MCF 10A (cell line): Measurements from ENCODE around the gene PACSIN1. TPM values are rescaled to one million over a fixed set of nuclear protein-coding genes. Genes with fewer than 3 reads are reported as not detected.

Experiments
- BruUV-seq: library from RNA; stranded (reverse); fragments of 400-500 nt; replicated peaks from 2 replicates; lab custom pipeline; 2021; lab: Mats Ljungman, UMichigan
- CTCF ChIA-PET: fragments of 300-600 bp; sonication (Branson Sonifier 250); formaldehyde crosslinking; extraction: SDS; loops from one replicate; lab custom pipeline; 2021; ENCODE audit warnings: antibody characterized with exemption, inconsistent platforms; lab: Yijun Ruan, JAX
- POLR2A ChIA-PET: fragments of 300-600, 350-650 bp; sonication (Branson Sonifier 250); formaldehyde crosslinking; extraction: SDS; loops from one replicate; lab custom pipeline; 2020; ENCODE audit warnings: antibody characterized with exemption, inconsistent platforms; lab: Yijun Ruan, JAX
- DNase-seq: peaks from one replicate; pipeline ENCODE4 v3.0.0-alpha.2; 2018; ENCODE audit not compliant: unreplicated experiment
- H3K27ac Mint-ChIP-seq: one replicate; pipeline ENCODE4 v1.8.0; 2022; ENCODE audit warnings: mild to moderate bottlenecking, low read depth, mixed read lengths; ENCODE audit not compliant: unreplicated experiment
- H3K27me3 Mint-ChIP-seq: one replicate; pipeline ENCODE4 v1.8.0; 2022; ENCODE audit warnings: mixed read lengths; ENCODE audit not compliant: insufficient read depth, unreplicated experiment
- H3K36me3 Mint-ChIP-seq: one replicate; pipeline ENCODE4 v1.8.0; 2022; ENCODE audit warnings: mild to moderate bottlenecking, moderate library complexity, mixed read lengths; ENCODE audit not compliant: insufficient read depth, unreplicated experiment
- H3K4me1 Mint-ChIP-seq: one replicate; pipeline ENCODE4 v1.8.0; 2022; ENCODE audit warnings: mixed read lengths; ENCODE audit not compliant: insufficient read depth, unreplicated experiment
- H3K4me3 Mint-ChIP-seq: one replicate; pipeline ENCODE4 v1.8.0; 2022; ENCODE audit warnings: mild to moderate bottlenecking, moderate library complexity, mixed read lengths; ENCODE audit not compliant: unreplicated experiment
- H3K9me3 Mint-ChIP-seq: one replicate; pipeline ENCODE4 v1.8.0; 2022; ENCODE audit warnings: mixed read lengths; ENCODE audit not compliant: unreplicated experiment
- intact Hi-C: fragments of 100-400 bp; cut with micrococcal nuclease; formaldehyde crosslinking; loops from 2 replicates; pipeline ENCODE4 v1.14.1; 2022
- total RNA-seq: library from RNA; stranded (reverse); gene quantifications from 2 replicates; pipeline ENCODE4 v1.2.3, GENCODE V29; 2022
- TF ChIP-seq, protein P1 (sequence below): fragments of 200-600 bp; IDR thresholded peaks from one replicate; pipeline ENCODE4 v1.8.0; 2022; ENCODE audit warnings: antibody characterized with exemption, mild to moderate bottlenecking; ENCODE audit not compliant: unreplicated experiment

Gene PACSIN1
- total RNA-seq, 1 experiment from 2014 or later, result not detected

DNA sequence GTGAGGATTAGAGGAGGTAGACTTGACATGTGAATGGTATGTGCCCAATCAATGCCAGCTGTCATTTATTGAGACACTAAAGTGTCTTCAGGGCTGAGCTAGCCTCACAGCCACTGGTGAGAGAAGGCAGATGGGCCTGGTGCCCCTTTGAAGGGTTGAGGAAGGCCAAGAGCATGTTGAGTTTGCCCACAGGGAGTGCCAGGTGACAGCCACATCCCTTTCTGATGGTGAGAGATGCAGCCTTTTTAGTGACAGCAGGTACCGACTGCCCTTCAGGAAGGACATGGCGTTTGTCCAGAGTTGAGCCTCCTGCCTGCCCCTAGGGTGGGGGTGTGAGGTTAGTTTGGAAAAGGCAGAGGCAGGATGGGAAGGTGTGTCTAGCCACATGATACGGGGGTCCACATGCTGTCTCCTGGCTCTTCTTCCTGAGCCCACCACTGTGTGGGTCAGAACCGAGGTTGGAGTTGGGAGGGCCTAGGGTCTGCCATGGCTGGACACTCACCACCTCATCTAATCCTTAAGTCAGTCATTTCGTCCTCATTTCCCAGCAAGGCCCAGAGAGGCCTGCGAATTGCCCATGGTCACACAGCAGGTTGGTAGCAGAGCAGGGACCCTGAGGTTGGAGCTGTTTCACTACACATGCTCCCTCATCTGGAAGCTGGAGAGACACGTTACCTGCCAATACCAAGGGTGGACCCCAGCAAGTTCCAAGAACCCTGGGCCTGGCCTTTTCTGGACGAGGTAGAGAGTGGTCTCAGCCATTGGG, 57.7 kb downstream of the PACSIN1 start:
- CTCF ChIA-PET, result interaction anchor here (0.6 to 1.0 kb wide), 2 partner anchors 64 to 369 kb away, joined by 3 read pairs; no protein-coding TSS in a partner anchor
- H3K4me1 Mint-ChIP-seq, result no peaks in the 10 kb centered on the region
- intact Hi-C loops, result no loop called here
- no peaks in the 10 kb centered on the region for H3K9me3 Mint-ChIP-seq
- no TSS peak for BruUV-seq
- H3K36me3 Mint-ChIP-seq, result no peaks in the 10 kb centered on the region
- H3K4me3 Mint-ChIP-seq, result no peak overlapping the region
- POLR2A ChIA-PET, result no interaction called here
- no peaks in the 10 kb centered on the region for H3K27me3 Mint-ChIP-seq
- no peak overlapping the region for H3K27ac Mint-ChIP-seq
- TF ChIP-seq, protein P1, sequence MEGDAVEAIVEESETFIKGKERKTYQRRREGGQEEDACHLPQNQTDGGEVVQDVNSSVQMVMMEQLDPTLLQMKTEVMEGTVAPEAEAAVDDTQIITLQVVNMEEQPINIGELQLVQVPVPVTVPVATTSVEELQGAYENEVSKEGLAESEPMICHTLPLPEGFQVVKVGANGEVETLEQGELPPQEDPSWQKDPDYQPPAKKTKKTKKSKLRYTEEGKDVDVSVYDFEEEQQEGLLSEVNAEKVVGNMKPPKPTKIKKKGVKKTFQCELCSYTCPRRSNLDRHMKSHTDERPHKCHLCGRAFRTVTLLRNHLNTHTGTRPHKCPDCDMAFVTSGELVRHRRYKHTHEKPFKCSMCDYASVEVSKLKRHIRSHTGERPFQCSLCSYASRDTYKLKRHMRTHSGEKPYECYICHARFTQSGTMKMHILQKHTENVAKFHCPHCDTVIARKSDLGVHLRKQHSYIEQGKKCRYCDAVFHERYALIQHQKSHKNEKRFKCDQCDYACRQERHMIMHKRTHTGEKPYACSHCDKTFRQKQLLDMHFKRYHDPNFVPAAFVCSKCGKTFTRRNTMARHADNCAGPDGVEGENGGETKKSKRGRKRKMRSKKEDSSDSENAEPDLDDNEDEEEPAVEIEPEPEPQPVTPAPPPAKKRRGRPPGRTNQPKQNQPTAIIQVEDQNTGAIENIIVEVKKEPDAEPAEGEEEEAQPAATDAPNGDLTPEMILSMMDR, result no peak
- no peak for DNase-seq

DNA sequence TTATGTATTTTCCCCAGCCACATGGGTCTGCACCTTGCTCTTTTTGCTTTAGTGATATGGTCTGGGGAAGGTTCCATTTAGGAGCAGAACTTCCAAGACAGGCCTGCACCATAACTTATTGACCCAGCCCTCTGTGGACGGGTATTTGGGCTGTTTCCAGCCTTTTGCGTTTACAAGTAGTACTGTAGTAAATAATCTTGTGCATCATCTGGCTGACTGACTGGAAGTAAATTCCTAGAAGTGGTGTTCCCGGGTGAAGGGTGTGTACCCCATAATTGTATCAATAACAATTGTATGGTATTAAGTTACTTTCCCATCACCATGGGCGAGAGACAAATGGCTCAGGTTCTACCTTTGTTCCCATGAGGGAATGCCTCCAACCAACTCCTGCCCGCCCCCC, 58.6 kb downstream of the PACSIN1 start:
- H3K27ac Mint-ChIP-seq, result no peak overlapping the region
- POLR2A ChIA-PET, result no interaction called here
- no peak for DNase-seq

DNA sequence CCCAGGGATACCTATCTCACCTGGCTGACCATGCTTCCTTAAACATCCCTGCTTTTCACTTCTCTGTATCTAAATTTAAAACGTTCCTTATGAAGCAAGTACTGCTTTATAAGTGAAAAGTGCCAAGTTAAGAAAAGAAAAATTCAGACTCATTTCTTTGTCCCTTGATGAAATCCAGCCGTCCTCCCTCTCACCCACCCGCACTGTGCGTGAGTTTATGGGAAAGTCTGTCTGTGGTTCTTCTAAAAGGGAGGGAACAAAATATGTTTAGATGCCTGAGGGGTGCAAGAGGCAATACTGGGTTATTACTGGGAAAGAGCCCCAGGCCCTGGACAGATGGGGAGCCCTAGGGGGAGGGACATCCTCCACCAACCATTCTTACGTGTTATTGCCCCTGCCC, 59.1 kb downstream of the PACSIN1 start:
- CTCF ChIA-PET, result interaction anchor here (0.7 kb wide), 1 partner anchor 66 kb away, joined by 3 read pairs; no protein-coding TSS in a partner anchor
- Mint-ChIP-seq H3K9me3 (no peaks in the 10 kb centered on the region), H3K4me1 (no peaks in the 10 kb centered on the region), H3K36me3 (no peaks in the 10 kb centered on the region), H3K4me3 (no peak overlapping the region), H3K27ac (no peak overlapping the region), H3K27me3 (no peaks in the 10 kb centered on the region)
- DNase-seq, result no peak
- intact Hi-C loops, result no loop called here
- POLR2A ChIA-PET, result interaction anchor here (0.6 kb wide), 1 partner anchor 23 kb away, joined by 3 read pairs; no protein-coding TSS in a partner anchor
- BruUV-seq, result no TSS peak
- TF ChIP-seq, protein P1, result no peak

More for the DNA sequence above, 58.6 kb downstream of the PACSIN1 start:
- CTCF ChIA-PET, result no interaction called here
- H3K9me3 Mint-ChIP-seq, result no peaks in the 10 kb centered on the region
- TF ChIP-seq, protein P1, result no peak
- no TSS peak for BruUV-seq
- H3K4me1 Mint-ChIP-seq, result no peaks in the 10 kb centered on the region
- no peak overlapping the region for H3K4me3 Mint-ChIP-seq
- H3K27me3 Mint-ChIP-seq, result no peaks in the 10 kb centered on the region
- no peaks in the 10 kb centered on the region for H3K36me3 Mint-ChIP-seq
- intact Hi-C loops, result no loop called here

DNA sequence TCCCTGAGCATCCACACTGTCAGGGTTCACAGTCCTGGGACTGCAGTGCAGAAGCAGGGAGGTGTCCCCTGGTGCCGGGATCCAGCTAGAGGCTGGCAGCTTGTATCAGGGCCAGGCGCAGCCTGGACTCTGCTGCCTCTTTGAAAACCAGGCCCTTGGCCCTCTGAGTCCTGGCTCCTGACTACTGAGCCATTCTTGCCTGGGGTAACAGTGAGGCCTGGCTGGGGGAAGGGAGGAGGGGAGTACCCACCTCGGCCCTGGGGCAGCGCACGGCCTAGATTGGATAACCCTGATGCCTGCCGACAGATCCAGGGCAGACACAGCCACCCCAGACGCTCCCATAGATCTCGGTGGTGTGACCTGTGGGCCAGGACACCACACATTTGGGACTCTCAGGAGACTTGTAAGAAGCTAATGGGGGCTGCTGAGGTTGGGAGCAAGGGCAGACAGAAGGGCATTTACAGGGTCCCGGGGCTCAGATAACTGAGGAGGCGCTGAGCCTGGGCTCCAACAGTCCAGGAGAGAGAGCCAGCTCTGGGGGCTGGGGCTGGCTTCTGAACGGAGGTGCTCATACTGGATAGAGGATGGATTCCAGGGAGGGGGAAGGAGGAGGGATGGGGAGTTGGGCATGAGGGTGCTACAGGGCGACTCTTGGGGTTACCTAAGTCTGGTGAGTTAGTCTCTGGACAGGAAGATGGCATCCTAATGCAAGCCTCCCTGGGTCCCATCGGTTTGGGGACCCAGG, 59.7 kb downstream of the PACSIN1 start:
- Mint-ChIP-seq H3K27ac (no peak overlapping the region), H3K36me3 (no peaks in the 10 kb centered on the region), H3K4me3 (no peak overlapping the region), H3K27me3 (no peaks in the 10 kb centered on the region), H3K4me1 (no peaks in the 10 kb centered on the region), H3K9me3 (no peaks in the 10 kb centered on the region)
- BruUV-seq, result no TSS peak
- no peak for DNase-seq
- ChIA-PET CTCF (interaction anchor here (0.6 to 2.7 kb wide), 4 partner anchors 21 to 83 kb away, joined by 3 to 18 read pairs (median 3); no protein-coding TSS in a partner anchor), POLR2A (interaction anchor here (0.6 kb wide), 2 partner anchors 9 to 22 kb away, joined by 3 to 4 read pairs; no protein-coding TSS in a partner anchor)
- intact Hi-C loops, result loop anchor here (2.0 kb wide), 1 partner anchor 65 kb away; no protein-coding TSS in a partner anchor
- TF ChIP-seq, protein P1, result no peak
